SIG-M5 treated with dmso at 0.1 percent for 504 hours (cell line): Measurements from ENCODE around the gene AHR.

Experiments used
- DNase-seq: peaks from one replicate; lab custom pipeline; 2025; ENCODE audit not compliant: unreplicated experiment; lab: John Stamatoyannopoulos, UW

Gene AHR

GRCh38 chr7:17302575-17303142 lies 4.2 kb downstream of the AHR start:
- no peak for DNase-seq

- peak; percentile 46 for DNase-seq
These were observed 6.5 kb downstream of the AHR start for GRCh38 chr7:17304926-17305325.

GRCh38 chr7:17305387-17306171 lies 7.1 kb downstream of the AHR start:
- DNase-seq, result no peak

GRCh38 chr7:17307000-17307399 lies 8.5 kb downstream of the AHR start:
- no peak for DNase-seq

- DNase-seq, result no peak
These were observed 9.1 kb downstream of the AHR start for GRCh38 chr7:17307558-17307957.

- no peak for DNase-seq
These were observed 9.7 kb downstream of the AHR start for GRCh38 chr7:17307969-17308648.

GRCh38 chr7:17311194-17311593 lies 12.7 kb downstream of the AHR start:
- no peak for DNase-seq

GRCh38 chr7:17311952-17312351 lies 13.5 kb downstream of the AHR start:
- DNase-seq, result no peak

GRCh38 chr7:17312641-17313040 lies 14.2 kb downstream of the AHR start:
- no peak for DNase-seq

GRCh38 chr7:17313194-17313593 lies 14.7 kb downstream of the AHR start:
- no peak for DNase-seq

GRCh38 chr7:17315974-17316373 lies 17.5 kb downstream of the AHR start:
- no peak for DNase-seq

- no peak for DNase-seq
These were observed 19.7 kb downstream of the AHR start for GRCh38 chr7:17318146-17318545.

- DNase-seq, result no peak
These were observed 21.0 kb downstream of the AHR start for GRCh38 chr7:17319164-17320101.

GRCh38 chr7:17320102-17320497 lies 21.6 kb downstream of the AHR start:
- DNase-seq, result no peak

GRCh38 chr7:17320657-17321056 lies 22.2 kb downstream of the AHR start:
- DNase-seq, result no peak

- no peak for DNase-seq
These were observed 26.9 kb downstream of the AHR start for GRCh38 chr7:17325364-17325763.

- DNase-seq, result no peak
These were observed 27.9 kb downstream of the AHR start for GRCh38 chr7:17326378-17326777.

- DNase-seq, result no peak
These were observed 30.2 kb downstream of the AHR start for GRCh38 chr7:17328641-17329040.

- DNase-seq, result no peak
These were observed 31.0 kb downstream of the AHR start for GRCh38 chr7:17329440-17329839.

GRCh38 chr7:17331891-17332501 lies 33.5 kb downstream of the AHR start:
- DNase-seq, result no peak

- no peak for DNase-seq
These were observed 34.8 kb downstream of the AHR start for GRCh38 chr7:17333221-17333620.
